Activated effector memory CD4-positive, alpha-beta T cell treated with Interleukin-2 at 50 U/mL for 16 hours (primary cell): ENCODE measurements around the gene ADAM33.

ENCODE experiments used
- DNase-seq: peaks from one replicate; pipeline ENCODE4 v3.0.0-alpha.2; 2020

The ADAM33 gene

DNA sequence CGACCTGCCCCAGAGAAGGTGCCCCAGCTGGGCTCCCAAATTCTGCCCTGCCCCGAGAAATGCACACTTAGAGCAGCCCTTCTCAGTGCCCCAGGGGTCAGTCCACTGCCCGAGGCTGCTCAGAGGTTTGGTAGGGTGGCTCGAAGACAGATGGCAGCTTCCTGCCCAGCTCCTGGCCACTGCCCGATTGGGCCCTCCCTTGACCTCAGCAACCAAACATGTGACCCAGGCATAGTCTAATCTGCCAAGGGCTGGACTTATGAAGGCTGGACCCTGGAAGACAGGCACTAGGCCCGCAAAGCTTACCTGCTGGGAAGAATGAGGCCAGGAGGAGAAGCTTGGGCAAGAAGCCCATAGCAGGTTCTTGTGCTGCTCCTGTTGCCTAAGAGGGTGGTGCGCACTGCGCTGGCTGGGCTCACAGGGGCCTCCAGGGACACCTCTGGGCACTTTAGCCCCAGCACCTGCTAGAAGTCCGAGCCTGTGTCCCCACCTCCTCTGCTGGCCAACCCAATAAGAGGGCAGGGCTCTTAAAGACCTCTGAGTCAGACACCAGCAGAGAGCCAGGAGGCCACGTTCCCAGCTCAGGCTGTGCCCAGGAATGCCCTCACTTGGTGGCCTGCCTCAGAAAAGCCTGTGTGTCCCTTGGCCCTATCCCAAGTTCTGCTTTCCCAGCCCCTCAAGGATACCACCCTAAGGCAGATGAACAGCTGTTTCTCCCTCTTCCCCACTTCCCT is 25.1 kb upstream of the ADAM33 start:
- DNase-seq: no peak

DNA sequence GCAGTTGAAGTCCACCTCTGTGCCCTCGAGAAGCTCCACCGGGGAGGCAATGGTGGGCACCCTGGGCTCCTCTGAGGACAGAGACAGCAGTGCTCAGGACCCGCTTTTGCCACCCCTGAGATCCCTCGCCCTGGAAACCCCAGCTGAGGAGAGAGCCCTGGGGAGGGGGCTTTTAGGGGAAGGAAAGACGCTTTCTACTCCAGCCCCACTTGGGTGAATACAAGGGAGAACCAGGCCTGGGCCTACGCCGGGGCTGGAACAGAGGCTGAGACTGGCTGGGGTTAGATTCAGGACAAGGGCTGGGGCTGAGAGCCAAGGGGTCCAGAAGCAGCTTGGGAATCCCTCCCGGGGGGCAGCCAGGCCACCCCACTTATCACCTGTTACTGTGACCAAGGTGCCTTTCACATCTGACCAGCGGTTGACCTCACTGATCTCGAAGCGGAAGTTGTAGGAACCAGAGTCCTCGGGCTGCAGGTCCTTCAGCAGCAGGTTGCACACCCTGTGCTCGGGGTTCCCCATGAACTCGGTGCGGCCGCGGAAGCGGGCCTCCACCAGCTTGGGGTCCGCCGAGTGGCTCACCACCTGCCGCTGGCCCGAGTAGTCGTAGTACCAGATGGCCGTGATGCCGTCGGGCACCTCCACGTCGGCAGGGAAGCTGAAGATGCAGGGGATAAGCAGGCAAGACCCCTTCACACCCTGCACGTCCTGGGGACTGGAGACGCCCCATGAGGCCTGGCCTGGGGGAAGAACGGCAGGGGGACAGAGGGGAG is 24.3 kb upstream of the ADAM33 start:
- DNase-seq: no peak

DNA sequence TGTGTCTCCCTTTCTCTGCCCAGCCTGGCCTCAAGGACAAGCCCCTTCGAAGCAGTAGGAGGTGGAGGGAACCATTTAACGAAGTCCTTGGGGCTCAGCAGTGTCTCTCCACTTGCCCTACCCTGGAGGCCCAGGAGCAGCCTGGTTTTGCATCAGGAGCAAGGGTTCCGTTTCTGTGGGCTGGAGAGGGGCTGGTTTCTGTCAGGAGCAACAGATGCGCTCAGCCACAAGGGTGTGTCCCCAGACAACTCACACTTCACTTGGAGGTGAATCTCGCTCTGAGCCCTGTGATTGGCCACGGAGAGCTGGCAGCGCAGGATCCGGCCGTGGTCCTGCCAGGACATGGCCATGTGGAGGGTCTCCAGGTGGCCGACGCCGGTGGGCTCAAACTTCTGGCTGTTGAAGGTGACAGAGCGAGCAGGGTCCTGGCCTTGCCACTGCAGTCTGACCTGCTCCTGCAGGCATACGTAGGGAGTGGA is 23.7 kb upstream of the ADAM33 start:
- DNase-seq: no peak

DNA sequence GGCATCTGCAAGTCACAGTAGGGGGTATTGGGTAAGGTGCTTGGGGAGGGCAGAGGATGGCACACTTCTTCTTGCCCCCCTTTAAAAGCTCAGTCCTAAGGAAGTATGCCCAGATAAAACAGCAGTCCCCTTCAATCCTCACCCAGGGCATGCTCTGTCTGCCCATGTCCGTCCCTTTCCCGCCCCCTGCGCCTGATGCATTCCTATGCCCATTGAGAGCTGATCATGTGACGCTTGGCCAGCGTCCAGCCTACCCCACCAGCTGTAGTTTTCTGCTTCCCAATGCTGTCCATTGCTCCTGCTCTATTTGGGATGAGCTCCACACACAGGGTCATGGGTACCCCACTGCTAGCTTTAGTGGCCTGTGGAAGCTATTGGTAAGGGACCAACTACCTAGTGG is 22.3 kb upstream of the ADAM33 start:
- DNase-seq: no peak

DNA sequence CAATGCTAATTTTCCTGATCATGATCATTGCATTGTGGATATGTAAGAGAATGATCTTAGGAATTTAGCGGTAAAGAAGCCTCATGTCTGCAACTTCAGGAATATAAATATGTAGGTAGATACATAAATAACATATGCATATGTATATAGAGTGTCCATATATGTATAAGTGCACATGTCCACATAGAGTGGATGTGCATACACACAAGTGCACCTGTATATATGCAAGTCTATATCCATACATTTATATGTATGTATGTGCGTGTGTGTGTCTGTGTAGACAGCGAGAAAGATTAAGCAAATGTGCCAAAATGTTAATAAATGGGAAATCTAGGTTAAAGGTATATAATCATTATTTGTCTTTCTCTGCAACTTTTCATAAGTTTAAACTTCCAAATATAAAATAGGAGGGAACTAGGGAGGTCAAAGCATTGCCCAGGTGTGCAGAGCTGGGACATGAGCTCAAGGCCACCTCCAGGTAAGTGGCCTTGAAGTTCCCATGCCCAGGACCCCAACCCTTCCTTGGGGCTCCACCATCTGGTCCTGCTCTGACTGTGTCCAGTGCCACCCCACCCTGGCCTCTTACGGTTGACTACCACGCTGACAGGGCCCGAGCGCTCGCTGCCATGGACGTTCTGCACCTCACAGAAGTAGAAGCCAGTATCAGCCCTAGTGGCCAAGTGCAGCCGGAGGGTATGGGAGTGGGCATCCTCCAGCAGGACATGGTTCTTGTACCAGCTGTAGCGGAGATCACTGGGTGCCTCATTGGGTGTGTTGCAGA is 21.0 kb upstream of the ADAM33 start:
- no peak for DNase-seq

DNA sequence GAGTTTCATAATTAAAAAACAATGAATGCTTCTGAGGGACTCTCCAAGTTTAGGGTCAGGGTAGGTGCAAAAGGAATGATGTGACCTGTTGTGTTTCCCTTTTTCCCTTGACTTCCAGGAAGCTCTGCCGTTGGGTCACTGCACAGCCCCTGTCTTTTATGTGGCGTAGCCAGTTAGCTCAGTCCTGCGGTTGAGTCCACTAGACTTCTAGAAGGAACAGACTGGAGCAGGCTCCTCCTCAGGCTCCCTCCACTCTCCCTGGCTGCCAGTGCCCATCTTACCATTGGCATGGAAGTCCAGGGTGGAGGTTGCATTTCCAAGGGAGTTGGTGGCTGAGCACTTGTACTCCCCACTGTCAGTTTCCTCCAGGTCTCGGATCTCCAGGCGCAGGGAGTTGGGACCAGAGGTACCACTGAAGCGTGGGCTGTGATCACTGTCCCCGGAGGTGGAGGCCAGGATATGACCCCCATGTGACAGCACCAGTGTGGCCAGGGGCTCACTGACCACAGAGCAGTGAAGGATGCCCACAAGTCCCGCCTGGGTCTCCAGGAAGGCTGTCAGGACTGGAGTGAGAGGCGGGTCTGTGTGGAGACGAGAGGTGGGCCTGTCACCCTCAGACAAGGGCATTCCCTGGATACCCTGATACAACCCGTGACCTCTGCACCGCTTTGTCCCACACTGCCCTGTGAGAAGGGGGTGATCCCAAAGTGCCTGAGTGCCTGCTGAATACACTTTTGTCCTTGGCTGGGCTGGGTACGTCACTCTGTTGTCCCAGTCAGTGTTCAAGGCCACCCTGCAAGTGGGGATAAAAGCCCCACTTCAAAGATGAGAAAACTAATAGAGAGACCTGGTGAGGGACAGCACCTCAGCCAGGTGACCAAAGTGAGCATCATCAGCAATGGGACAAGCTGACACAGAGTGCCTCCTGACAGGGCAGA is 19.5 kb upstream of the ADAM33 start:
- DNase-seq: no peak

DNA sequence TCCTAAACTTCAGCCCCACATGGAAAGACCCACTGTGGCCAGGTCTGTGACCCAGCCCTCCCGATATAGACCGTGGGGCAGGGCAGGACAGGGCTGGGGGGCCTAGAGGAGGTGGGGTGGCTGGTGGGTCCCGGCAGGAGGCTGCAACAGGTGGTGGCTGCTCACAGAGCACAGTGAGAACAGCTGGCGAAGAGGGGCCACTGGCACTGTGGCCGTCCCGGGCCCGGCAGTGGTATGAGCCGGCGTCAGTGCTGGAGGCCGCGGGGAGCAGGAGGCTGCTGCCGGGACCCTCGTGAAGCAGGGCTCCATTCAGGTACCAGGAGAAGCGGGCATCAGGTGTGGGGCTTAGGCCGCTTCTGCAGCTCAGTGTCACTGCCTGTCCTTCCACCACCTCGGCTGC is 17.2 kb upstream of the ADAM33 start:
- no peak for DNase-seq

DNA sequence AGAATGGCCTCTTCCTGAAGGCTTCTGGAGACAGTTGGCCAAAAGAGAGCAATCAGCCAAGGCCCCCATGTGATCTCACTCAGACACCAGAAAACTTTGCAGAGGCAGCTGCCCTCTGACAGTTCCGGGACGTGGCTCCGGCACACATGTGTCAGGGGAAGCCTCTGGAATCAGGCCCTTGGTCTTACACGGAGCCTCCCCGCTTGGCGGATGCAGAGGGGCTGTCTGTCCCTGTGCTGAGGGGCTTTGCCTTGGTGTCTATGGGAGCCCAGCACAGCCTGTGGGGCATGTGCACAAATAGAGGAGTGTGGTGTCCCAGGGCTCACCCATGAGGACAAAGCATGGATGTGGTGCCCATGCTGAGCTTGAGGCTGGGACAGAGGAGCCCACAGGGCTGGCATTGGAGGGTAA is 16.8 kb upstream of the ADAM33 start:
- no peak for DNase-seq

DNA sequence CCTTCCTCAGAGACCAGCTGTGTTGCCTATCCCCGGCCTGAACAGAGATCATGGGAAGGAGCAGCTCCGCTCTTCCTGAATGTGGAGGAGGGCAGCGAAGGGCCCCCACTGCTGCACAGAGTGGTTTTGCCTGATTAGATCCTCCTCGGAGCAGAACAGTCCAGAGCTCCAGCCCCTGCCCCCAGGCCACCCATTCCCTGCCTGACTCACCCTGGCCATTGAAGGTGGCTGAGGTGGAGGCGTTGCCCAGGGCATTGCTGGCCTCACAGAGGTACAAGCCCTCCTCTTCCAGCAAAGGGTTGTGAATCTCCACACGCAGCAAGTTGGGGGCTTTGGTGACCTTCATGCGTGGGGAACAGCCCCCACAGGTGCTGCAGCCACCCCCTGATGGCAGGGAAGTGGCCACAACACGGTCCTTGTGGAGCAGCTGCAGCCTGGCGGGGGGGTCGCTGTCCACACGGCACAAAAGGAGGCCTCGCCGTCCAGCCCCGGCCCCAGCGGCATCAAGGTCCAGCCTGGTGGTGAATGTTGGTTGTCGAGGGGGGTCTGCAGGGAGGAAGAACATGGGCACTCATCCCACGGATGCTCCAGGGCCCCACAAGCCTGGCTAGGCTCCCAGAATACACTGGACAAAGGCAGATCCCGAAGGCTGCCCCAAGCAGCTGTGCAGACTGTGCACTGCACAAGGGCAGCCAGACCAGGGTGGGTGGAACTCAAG is 15.9 kb upstream of the ADAM33 start:
- DNase-seq: no peak

DNA sequence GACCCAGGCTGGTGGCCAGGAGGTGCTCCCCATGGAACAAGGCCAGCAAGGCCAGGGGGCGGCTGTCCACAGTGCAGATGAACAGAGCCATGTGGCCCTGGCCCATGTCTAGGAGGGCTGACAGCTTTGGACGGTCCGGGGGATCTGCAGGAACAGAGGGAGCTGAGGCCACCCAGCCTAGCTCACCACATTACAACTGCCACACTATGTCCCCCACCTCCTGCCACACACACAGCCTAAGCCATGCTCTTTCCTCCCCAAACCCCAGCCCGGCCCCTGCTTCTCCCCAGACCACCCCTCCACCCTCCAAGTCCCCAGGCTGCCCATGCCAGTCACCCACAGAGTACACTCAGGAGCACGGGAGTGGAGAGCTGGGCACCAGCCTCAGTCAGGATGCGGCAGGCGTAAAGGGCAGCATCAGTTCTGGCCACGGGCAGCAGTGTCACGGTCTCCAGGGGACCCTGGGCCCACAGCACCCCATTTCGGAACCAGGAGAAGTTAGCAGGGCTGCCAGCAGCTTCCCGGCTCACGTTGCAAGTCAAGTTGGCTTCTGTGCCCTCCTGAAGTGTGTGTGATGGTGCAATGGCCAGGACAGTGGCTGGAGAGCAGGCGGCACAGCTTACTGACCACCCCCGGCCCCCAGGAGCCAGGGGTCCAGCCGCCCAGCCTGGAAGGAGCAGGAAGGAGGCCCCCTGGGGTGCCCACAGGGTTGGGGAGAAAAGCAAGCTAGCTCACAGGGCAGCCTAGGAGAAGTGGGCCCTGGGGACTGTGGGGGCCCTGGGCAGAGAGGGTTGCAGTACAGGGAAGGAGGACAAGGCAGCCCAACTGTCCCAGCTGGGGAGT is 15.2 kb upstream of the ADAM33 start:
- no peak for DNase-seq

DNA sequence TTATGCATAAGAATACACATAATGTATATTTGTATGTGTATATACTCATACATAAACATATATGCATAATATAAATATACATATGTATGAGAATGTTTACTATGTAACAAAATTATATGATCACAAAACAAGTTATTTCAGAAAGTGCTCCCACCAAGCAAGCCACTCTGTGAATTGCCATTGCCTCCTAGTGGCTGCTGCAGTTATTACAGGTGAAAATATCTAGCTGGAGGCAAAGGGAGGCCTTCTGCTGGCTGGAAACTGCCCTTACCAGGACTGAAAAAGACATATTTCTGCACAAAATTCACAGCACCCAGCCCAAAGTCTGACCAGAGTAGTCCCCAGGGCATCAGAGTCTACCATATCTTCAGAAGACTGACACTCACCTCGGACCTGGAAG is 14.4 kb upstream of the ADAM33 start:
- DNase-seq: no peak

DNA sequence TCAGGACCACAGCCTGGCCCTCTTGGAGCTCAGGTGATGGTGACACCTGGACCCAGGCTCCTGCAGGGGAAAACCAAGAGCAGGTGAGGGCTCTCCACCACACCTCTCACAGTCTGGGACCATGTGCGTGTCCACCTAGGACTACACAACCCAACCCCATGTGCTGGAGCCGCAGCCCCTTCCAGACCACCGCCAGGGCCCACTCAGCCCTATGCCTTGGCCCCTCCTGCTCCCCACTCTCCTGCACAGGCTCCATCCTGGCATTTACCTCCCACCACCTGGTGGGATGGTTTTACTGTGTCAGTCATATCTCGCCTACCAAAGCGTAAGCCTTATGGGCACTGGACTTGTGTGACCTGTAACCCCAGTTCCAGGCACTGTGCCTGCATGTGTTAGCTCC is 13.1 kb upstream of the ADAM33 start:
- DNase-seq: no peak

DNA sequence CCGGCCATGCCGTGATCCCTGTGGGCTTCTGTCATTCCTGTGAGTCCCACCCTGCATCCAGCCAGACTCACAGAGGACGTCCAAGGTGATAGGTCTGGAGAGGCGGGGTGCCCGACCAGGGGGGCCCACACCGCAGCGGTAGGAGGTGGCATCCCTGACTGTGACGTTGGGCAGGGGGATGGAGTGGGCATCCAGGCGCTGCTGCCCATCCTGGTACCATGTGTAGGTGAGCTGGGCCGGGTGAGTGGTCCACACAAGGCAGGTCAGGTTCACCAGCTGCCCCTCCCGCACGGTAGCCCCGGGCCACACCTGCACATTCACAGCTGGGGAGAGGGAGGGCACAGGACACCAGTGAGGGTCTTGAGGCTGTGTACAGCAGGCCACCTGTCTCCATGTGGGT is 11.6 kb upstream of the ADAM33 start:
- no peak for DNase-seq

DNA sequence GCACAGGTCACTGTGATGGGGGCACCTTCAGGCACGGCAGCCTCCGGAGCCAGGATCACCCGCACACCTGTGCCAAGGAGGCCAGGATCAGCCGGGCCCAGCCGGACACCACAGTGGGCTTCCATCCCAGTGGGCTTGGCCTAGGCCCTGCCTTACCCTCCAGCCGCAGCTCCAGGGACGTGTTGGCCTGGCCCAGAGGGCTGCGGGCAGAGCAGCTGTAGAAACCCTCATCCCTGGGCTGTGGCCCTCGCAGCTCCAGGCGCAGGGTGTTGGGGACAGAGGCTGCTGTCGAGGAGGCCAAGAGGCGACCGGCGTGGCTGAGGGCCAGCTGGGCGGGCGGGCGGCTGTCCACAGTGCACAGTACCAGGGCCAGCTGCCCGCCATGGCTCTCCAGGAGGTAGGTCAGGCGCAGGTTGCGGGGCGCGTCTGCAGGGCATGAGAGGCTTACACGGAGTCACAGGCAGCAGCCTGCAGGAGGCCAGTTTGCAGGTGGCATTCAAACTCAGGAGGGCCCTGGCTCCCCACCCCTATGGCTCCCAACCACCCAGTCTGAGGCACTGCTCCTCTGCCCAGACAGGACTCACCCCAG is 11.0 kb upstream of the ADAM33 start:
- DNase-seq: no peak

DNA sequence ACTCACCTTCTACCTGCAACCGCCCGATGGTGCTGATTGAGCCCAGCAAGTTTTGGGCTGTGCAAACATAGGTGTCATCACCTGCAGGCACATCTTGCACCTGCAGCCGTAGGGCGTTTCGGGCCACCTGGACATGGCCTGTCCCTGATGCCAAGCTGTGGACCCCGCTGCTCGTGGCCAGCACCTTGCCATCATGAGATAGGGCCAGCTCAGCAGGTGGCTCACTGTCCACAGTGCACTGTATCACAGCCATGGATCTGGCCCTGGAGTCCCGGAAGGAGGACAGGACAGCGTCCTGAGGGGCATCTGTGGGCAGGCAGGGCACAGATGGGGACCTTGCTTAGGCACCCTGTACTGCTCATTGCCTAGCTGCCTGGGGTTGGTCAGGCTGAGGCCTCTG is 10.1 kb upstream of the ADAM33 start:
- DNase-seq: no peak

DNA sequence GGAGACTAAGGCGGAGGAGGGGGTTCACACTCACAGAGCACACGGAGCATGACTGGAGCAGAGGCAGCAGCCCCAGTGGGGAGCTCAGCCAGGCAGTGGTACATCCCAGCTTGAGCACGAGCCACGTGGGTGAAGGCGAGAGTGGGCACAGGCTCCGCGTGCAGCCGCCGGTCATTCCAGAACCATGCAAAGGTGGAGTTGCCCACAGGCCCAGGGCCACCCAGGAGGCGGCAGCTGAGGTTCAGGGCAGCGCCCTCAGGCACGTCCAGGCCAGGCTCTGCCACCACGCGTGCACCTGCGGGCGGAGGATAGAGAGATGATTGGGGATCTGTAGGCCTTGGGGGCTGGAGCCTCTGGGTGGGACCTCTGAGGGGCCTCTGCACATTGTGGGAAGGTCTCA is 9.5 kb upstream of the ADAM33 start:
- DNase-seq: no peak

DNA sequence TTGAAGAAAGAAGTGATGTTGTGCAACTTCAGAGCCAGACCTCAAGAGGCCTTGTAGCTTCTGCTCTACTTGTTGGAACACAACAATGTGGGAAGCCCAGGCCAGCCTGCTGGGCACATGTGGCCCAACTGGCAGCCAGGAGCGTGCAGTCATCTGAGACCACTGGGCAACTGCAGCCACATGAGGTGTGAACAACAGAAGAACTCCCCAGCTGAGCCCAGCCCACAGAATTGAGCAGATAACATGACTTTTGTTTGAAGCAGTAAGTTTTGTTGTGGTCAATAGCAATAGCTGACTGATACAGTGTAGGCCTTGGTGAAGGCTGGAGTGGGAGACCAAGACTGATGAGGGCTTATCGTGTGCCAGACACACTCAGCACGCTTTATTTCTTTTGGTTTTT is 8.6 kb upstream of the ADAM33 start:
- no peak for DNase-seq

DNA sequence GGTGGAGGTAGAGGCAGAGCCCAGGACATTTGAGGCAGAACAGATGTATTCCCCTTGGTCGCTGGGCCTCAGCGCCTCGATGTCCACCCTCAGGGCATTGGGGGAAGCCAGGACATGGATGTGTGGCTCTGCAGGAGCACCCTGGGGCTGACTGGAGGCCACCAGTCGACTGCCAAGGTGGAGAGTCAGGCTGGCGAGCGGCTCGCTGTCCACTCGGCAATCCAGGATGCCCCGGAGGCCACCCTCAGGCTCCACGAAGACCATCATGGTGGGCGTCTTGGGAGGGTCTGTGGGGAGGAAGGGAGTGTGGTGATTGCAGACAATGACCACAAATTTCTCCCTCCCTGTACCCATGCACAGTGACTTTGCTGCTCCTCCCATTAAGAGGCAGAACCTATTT is 8.2 kb upstream of the ADAM33 start:
- no peak for DNase-seq

DNA sequence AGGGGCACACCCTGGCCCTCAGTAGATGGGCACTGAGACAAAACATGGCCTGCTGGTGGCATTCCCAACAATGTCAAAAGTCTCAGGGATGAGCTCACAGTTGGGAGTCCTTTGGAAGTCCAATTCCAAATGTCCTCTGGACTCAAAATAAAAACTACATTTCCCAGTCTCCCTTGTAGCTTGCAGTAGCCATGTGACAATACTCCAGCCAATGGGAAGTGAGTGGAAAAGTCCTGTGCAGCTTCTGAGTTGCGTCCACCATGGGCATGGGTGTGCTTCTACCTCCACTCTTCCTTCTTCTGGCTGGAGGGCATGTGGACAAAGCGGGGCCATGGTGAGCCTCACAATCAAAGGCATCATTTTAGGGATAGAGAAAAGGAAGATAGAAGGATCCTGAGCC is 5.8 kb upstream of the ADAM33 start:
- no peak for DNase-seq

DNA sequence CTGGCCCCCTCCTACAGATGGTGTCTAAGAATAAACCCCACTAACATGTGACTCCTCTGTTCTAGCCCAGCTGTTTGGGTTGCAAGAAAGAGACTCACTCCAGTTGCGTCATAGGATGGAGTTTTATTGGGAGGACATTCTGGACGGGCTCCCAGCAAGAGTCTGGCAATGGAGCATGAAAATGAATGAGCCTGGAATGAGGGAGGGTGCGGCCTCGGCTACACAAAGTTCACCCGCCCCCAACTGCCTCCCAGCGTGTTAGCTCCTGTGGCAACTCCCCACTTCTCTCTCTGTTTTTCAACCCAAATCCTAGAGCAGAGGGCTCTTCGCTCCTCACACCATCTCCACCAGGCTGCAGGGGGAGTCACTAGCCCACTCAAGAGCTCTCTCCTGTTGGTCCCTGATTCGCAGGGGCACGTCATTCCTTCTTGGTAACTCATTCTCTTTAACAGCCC is 5.1 kb upstream of the ADAM33 start:
- DNase-seq: no peak
